GM18502 (cell line): Measurements from ENCODE around the gene ELF2.
"Not testable (repeated sequence)": the region's sequence is repeated elsewhere in the genome, so short reads cannot be mapped to it uniquely, and the experiment has no call there.

Source experiments
- ATAC-seq: cut with Tn5 transposase; IDR thresholded peaks from one replicate; pipeline ENCODE4 v1.9.1; 2021; ENCODE audit warnings: mild to moderate bottlenecking; ENCODE audit not compliant: unreplicated experiment, poor library complexity

Gene ELF2

DNA sequence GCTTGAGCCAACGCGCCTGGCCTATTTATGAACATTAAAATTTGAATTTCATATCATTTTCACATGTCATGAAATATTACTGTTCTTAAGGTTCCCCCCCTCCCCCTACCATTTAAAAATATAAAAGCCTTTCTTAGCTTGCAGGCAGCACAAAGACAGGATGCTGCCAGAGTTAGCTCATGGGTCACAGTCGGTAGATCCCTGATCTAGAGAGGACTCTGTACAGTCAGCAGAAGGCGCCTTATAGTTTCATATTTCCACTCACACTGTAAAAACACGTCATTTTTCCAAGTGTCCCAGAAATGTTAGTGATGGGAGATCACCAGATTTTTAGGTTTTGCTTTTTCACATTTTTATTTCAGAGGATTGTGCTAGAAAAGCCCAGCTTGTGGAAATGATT, 149.2 kb downstream of the ELF2 start:
- no peak for ATAC-seq

DNA sequence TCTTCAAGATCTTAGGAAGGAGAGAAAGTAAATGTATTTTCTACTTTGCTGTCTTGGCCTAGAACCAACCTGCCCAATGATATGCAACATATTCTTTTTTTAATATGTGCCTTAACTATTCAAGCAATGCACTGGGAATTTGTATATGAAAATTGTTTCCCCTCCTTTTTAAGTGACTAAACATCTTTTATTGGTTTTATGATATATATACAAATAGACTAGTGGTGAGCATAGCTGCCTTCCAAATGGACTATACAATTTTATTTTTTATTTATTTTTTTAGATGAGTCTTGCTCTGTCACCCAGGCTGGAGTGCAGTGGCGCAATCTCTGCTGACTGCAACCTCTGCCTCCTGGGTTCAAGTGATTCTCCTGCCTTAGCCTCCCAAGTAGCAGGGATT, 151.2 kb downstream of the ELF2 start:
- no peak for ATAC-seq

DNA sequence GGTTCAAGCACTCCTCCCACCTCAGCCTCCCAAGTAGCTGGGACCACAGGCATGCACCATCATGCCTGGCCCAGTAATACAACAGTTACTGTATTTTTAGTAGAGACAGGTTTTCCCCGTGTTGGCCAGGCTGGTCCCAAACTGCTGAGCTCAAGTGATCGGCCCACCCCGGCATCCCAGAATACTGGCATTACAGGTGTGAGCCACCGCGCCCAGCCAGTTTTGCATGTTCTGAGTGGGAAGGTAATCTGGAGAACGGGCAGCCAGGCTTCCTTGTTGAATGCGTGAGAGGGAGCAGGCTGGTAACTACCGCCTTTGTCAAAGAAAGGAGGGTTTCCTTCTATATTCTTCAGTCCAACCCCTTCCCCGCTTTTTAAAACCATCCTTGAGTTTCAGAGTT, 152.3 kb downstream of the ELF2 start:
- no peak for ATAC-seq

DNA sequence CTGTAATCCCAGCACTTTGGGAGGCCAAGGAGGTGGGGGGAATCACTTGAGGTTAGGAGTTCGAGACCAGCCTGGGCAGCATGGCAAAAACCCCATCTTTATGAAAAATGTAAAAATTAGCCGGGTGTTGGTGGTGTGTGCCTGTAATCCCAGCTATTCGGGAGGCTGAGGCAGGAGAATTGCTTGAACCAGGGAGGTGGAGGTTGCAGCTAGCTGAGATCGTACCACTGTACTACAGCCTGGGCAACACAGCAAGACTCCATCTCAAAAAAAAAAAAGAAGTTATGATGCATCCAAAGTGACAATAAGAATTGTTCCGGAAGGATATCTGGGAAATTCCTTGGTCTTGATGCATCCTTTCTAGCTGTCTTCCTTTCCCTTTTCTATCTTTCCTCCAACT, 154.2 kb downstream of the ELF2 start:
- no peak for ATAC-seq

DNA sequence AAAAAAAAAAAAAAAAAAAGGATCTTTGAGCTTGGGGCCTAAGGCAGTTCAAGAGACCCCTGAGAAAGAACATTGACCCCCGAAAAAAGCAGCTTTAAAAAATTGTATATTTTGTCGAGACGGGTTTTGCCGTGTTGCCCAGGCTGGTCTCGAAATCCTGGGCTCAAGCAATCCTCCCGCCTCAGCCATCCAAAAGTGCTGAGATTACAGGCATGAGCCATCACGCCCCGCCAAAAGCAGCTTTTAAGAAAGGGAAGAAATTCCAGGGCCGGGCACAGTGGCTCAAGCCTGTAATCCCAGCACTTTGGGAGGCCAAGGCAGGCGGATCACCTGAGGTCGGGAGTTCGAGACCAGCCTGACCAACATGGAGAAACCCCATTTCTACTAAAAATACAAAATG, 155.9 kb downstream of the ELF2 start:
- not testable (repeated sequence) for ATAC-seq

DNA sequence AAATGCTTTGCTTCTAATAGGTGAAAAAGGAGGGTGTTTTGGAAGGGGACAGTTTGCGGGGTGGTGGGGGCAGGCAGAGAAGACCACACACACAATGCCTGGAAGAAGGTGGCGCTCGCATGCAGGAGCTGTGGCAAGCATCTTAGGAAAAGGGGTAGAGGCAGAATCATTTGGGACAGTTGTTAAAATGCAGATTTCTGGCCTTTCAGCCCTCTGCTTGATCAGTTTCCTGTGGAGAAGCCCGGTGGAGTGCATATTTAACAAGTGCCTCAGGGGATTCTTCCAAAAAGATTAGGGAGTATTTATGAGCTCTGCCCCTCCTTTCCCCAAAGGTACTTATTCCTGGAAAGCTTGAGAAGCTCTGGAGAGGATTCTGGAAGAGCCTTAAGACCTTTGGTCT, 156.6 kb downstream of the ELF2 start:
- no peak for ATAC-seq

DNA sequence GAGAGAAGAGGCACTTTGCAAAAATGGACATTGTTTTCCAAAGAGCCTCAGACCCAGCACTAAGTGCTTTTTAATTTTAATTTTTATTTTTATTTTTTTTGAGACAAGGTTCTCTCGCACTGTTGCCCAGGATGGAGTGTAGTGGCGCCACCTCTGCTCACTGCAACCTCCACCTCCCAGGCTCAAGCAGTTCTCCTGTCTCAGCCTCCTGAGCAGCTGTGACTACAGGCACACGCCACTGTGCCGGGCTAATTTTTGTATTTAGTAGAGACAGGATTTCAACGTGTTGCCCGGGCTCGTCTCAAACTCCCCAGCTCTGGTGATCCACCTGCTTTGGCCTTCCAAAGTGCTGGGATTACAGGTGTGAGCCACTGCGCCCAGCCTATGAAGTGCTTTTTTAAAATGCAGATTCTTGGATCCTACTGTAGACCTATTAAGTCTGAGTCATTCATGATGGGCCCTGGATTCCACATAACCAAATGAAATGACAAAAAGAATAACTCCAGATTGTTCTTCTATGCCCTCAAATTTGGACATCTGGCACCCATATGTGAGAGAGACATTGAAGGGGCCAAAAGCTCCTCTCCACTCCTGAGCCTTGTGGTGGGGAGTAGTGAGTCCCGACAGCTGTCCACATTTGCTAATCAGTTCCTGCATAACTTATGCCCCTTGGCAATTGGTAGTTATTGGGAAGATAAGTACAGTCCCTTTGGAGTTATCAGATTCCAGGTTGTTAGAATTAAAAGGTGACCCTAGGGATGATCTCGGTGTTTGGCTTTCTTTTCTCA, 157.9 kb downstream of the ELF2 start:
- no peak for ATAC-seq

DNA sequence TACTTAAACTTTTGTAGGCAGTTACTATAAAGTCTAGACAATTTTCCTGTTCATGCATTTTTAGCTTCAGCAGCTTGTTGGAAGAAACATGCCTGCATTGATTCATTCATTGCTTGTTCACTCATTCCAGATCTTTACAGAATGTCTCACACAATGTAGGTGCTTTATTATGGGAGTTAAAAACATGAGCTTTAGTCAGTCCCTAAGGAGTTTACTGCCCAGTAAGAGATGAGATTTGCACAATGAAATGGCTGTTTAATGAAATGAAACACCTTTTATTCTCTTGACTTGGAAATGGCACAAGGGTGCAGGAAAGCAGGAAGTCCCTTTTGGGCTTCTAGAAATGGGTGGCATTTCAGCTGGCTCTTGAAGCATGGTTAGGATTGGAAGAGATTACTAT, 158.5 kb downstream of the ELF2 start:
- ATAC-seq, result no peak

DNA sequence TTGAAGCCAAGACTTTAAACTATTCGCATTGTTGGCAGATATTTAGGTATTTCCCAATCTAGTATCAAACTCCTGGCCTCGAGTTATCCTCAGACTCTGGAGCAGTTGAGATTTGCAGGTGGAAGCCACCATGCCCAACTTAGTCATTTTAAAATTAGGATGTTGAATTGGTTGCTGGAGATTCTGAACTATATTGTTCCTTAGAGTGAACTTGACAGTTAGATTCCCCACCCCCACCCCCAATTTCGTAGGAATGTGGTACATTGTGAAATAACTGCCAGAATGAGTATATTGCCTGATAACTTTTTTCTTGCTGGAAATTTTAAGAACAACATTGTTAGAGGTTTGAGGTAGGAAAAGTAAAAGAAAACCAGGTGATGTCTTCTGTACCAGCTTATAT, 159.2 kb downstream of the ELF2 start:
- ATAC-seq, result no peak

DNA sequence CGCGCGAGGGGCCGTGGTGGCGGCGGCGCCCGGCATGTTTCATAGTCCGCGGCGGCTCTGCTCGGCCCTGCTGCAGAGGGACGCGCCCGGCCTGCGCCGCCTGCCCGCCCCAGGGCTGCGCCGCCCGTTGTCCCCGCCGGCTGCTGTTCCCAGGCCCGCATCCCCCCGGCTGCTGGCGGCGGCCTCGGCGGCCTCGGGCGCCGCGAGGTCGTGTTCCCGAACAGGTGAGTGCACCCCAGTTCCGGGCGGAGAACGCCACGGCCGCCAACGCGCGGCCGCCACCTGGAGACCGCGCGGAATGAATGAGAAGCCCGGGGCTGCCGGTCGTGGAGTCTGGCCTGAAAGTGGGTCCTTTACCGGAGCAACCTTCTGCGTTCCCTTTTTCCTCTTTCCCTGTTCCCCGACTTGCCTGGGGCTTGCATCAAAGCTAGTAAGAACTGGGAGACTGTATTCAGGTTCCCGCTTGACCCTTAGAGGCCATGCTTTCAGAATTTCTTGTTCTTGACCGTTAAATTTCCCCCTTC, 161.0 kb downstream of the ELF2 start:
- peak; percentile 41 for ATAC-seq

DNA sequence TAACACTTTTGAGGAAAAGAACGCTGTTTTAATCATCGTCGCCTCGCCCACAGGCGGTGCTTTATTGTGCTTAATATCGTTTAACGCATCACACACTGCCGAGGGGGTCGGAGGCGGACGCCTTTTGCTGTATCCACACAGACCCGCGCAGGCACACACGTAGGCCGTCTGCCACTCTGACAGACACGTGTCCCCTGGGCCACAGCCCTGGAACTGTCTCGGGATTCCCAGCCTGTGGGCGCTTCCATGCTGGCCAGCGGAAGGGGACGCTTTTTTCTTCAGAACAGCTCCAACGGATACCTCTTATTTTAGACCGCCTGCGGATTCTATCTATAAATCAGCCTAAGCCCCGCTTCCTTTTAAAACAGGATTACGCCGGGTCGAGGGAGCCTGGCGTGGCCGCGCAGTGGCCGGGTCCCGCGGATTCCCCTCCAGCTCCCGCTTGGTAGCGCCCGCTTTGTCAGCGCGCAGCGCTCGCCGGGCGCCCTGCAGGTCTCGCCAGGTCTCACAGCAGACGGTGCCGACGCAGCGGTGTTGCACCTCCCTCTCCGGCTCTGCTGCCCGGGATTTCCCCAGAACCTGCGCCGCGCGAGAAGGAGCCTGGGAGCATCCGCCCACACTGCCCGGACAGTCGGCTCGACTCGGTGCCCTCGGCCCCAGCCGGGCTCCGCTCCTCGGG, 161.6 kb downstream of the ELF2 start, which contains the start of gene NOCT:
Gene NOCT, plus strand, starts transcription at position 513 of the 679 bp plus-strand sequence. CDS start 201 bp downstream, outside the sequence.
- ATAC-seq, result peak; percentile 95

DNA sequence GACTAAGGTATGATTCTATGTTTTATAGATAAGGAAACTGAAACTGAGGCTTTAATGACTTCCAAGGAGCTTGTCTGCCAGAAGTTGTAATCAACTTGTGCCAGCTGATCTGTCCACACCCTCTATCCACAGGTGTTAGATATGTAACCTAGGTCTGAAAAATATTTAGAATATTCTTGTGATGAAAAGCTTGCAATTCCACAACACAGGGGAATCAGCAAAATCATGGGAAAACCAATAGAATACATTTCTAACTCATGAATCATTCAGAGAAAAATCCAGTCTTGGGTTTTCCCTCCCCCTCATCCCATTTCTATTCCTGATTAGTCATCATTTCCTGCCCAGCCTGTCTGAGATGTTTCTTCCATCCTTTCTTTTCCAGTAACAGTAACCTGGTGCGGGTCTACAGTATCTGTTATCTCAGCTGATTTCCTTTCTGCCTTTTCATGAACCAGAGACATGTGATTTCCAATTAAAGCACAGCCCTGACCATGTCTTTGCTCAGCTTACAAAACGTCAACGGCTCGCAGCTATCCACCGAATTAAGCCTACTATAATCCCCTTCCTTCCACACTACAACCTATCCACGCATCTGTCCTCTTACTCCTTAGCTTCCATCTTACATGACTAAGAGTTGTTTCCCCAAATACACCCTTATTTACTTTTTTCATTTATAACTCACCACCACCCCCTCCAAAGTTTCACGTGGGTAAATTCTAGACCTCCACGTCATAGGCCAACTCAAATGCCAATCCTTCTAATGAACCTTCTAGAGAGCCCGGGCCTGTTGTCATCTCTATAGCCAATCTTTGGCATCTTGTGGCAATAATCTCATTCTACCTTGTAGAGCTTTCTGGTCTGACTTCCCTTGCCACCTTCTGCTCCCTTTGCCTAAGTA, 162.4 kb downstream of the ELF2 start:
- peak; percentile 4 for ATAC-seq

DNA sequence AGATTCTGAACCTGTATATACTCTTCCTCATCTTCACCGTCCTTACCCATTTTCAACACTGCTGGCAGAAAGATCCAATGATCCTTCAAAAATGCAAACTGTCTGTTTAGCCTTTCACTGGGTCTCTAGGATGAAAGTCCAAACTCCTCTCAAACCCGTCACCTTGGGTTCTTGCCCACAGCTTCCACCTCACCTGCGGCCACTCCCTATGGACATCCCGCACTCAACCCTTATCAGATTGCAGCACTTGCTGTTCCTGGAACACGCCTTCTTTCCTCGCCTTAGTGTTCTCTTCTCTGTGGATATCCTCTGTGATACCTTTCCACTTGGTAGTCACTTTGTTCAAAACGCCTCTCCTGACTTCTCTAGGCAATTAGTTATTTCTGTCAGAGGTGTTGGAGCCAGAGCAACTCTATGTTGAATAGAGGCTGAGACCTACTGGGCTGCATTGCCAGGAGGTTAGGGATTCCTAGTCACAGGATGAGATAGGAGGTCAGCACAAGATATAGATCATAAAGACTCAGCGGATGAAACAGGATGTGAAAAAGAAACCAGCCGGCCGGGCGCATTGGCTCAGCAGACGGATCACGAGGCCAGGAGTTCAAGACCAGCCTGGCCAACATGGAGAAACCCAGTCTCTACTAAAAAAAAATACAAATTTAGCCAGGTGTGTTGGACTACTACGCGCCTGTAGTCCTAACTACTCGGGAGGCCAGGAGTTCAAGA, 165.6 kb downstream of the ELF2 start:
- ATAC-seq, result no peak

DNA sequence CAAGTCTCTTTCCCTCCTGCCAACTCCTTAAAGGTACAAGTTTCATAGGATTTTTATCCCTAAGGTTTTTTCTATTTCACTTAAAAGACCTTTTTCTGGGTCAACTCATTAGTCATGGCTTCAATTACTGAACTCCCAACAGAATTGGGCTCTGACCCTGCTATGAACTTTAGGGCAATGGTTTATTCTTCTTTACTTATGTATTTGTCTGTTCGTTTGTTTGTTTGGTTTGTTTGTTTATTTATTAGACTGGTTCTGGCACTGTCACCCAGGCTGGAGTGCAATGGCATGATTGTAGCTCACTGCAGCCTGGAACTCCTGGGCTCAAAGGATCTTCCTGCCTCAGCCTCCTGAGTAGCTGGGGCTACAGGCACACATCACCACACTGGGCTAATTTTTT, 167.3 kb downstream of the ELF2 start:
- no peak for ATAC-seq

DNA sequence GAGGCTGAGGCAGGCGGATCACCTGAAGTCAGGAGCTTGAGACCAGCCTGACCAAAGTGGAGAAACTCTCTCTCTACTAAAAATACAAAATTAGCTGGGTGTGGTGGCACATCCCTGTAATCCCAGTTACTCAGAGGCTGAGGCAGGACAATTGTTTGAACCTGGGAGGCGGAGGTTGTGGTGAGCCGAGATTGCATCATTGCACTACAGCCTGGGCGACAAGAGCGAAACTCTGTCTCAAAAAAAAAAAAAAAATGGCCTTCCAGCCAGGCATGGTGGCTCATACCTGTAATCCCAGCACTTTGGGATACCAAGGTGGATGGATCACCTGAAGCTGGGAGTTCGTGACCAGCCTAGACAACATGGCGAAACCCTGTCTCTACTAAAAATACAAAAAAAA, 168.7 kb downstream of the ELF2 start:
- ATAC-seq, result not testable (repeated sequence)

DNA sequence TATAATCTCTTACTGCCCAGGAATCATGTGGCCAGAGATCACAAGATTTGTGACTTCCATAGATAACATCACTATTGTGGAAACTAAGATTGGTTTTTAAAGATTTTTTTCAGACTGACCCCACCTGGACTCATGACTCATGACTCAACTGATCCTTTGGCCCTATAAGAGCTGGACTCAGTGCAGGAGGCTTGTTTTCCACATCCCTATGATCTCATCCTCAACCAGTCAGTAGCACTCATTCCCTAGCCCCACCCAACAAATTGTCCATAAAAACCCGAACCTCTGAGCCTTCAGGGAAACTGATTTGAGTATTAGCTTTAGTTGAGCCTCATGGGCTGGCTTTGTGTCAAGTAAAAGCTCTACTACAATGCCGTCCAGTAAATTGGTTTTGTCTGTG, 169.4 kb downstream of the ELF2 start:
- no peak for ATAC-seq
